Osteoblast (primary cell): ENCODE results near the gene DNAH12. TPM values are rescaled to one million over a fixed set of nuclear protein-coding genes. Genes with fewer than 3 reads are reported as not detected.
"Not testable (repeated sequence)": the region's sequence is repeated elsewhere in the genome, so short reads cannot be mapped to it uniquely, and the experiment has no call there.

Experiments
- DNase-seq: peaks from one replicate; pipeline ENCODE4 v3.0.0; 2011; ENCODE audit warnings: low spot score, mixed read lengths; ENCODE audit not compliant: insufficient read length; ENCODE audit errors: missing footprints
- H2AFZ ChIP-seq: 2 replicates; pipeline ENCODE4 v1.6.0; 2011; ENCODE audit warnings: mild to moderate bottlenecking, low read length
- H3K27ac ChIP-seq: 2 replicates; pipeline ENCODE4 v1.5.1; 2011; ENCODE audit warnings: mild to moderate bottlenecking, low read depth, low read length, moderate library complexity
- H3K27me3 ChIP-seq: 2 replicates; pipeline ENCODE4 v1.6.0; 2012; ENCODE audit warnings: mild to moderate bottlenecking, control low read depth, inconsistent platforms, low read length, moderate library complexity; ENCODE audit not compliant: insufficient read depth
- H3K36me3 ChIP-seq: 2 replicates; pipeline ENCODE4 v1.5.1; 2011; ENCODE audit warnings: mild to moderate bottlenecking, low read length, control low read depth, moderate library complexity; ENCODE audit not compliant: insufficient read depth
- H3K4me1 ChIP-seq: 2 replicates; pipeline ENCODE4 v1.5.1; 2011; ENCODE audit warnings: mild to moderate bottlenecking, low read length, control low read depth, moderate library complexity; ENCODE audit not compliant: insufficient read depth
- H3K4me2 ChIP-seq: 2 replicates; pipeline ENCODE4 v1.6.0; 2011; ENCODE audit warnings: mild to moderate bottlenecking, low read length; ENCODE audit not compliant: insufficient read depth
- H3K4me3 ChIP-seq: fragments of 200-600 bp; sonication (generic); 3 replicates; pipeline ENCODE4 v1.5.1; 2012; ENCODE audit warnings: mild to moderate bottlenecking, low read length, inconsistent platforms; ENCODE audit not compliant: insufficient read depth
- H3K79me2 ChIP-seq: 2 replicates; pipeline ENCODE4 v1.6.0; 2012; ENCODE audit warnings: mild to moderate bottlenecking, low read length, control low read depth, inconsistent platforms; ENCODE audit not compliant: insufficient read depth
- H3K9me3 ChIP-seq: 2 replicates; pipeline ENCODE4 v1.5.1; 2011; ENCODE audit warnings: low read depth, low read length, control low read depth
- H4K20me1 ChIP-seq: 2 replicates; pipeline ENCODE4 v1.6.0; 2012; ENCODE audit warnings: mild to moderate bottlenecking, low read length, control low read depth; ENCODE audit not compliant: insufficient read depth
- CTCF ChIP-seq: IDR thresholded peaks from 2 replicates; pipeline ENCODE4 v1.5.1; 2011; ENCODE audit warnings: mild to moderate bottlenecking, low read depth, low read length, moderate library complexity; ENCODE audit errors: extremely low read depth
- total RNA-seq: library from RNA; depleted of rRNA; stranded (reverse); fragments of >200 nt; gene quantifications from 2 replicates; pipeline ENCODE4 v1.2.3, GENCODE V29; 2012

DNAH12 gene
- total RNA-seq, 1 donor, result under 0.01 TPM

DNA sequence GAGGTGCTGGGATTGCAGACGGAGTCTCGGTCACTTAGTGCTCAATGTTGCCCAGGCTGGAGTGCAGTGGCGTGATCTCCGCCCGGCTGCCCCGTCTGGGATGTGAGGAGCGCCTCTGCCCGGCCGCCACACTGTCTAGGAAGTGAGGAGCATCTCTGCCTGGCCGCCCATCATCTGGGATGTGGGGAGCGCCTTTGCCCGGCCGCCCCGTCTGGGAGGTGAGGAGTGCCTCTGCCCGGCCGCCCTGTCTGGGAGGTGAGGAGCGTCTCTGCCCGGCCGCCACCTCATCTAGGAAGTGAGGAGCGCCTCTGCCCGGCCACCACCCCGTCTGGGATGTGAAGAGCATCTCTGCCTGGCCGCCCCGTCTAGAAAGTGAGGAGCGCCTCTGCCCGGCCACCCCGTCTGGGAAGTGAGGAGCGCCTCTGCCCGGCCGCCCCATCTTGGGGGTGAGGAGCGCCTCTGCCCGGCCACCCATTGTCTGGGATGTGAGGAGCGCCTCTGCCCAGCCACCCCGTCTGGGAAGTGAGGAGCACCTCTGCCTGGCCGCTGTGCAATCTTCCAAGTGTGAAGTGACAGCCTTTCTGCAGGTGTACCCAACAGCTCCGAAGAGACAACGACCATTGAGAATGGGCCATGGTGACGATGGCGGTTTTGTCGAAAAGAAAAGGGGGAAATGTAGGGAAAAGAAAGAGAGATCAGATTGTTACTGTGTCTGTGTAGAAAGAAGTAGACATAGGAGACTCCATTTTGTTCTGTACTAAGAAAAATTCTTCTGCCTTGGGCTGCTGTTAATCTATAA lies 205.7 kb downstream of the DNAH12 start:
- not testable (repeated sequence) for H3K4me2 ChIP-seq, H2AFZ ChIP-seq, H3K9me3 ChIP-seq, H3K27me3 ChIP-seq, H3K4me1 ChIP-seq, DNase-seq, H3K36me3 ChIP-seq, H4K20me1 ChIP-seq, H3K4me3 ChIP-seq, H3K27ac ChIP-seq, H3K79me2 ChIP-seq

- no peaks in the 10 kb centered on the region for H3K36me3 ChIP-seq
- peaks cover 4% of the 10 kb centered on the region for H3K27me3 ChIP-seq
- H3K79me2 ChIP-seq, result no peaks in the 10 kb centered on the region
- H4K20me1 ChIP-seq, result no peaks in the 10 kb centered on the region
- H3K4me3 ChIP-seq, result no peak overlapping the region
- no peak overlapping the region for H2AFZ ChIP-seq
- no peak overlapping the region for H3K27ac ChIP-seq
- H3K9me3 ChIP-seq, result no peaks in the 10 kb centered on the region
- DNase-seq, result no peak
- H3K4me2 ChIP-seq, result no peak overlapping the region
- TF ChIP-seq CTCF, result no peak
- H3K4me1 ChIP-seq, result no peaks in the 10 kb centered on the region
Measured at GRCh38 chr3:57335283-57335938, 208.7 kb downstream of the DNAH12 start.

DNA sequence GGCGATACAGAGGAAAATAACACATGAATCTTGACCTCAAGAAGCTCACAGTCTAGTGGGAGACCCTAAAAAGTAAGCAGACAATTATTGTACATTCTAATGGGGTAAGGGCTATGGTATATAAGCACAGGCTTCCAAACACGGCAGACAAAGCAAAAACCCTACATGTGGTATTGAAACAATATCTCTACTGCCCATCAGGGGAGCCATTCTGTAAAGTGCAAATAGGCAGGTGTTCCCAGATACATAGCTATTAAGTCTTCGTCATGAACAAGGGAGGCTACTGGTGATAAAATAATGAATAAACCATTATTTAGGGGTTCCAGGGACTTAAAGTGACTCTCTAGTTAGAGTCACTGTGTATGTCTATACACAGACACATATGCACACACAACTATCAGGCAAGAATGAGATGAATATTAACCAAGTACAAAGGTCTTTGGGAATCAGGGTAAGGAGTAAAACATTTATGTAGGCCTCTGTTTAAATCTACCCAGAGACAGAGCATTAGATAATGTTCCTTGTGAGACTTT lies 213.0 kb downstream of the DNAH12 start:
- Histone ChIP-seq H3K27me3 (peaks cover 4% of the 10 kb centered on the region), H3K27ac (no peak overlapping the region), H3K4me1 (no peaks in the 10 kb centered on the region), H3K4me3 (no peak overlapping the region), H2AFZ (no peak overlapping the region), H3K9me3 (no peaks in the 10 kb centered on the region), H3K4me2 (no peak overlapping the region), H3K79me2 (no peaks in the 10 kb centered on the region), H4K20me1 (no peaks in the 10 kb centered on the region), H3K36me3 (no peaks in the 10 kb centered on the region)
- DNase-seq, result no peak
- no peak for TF ChIP-seq CTCF

DNA sequence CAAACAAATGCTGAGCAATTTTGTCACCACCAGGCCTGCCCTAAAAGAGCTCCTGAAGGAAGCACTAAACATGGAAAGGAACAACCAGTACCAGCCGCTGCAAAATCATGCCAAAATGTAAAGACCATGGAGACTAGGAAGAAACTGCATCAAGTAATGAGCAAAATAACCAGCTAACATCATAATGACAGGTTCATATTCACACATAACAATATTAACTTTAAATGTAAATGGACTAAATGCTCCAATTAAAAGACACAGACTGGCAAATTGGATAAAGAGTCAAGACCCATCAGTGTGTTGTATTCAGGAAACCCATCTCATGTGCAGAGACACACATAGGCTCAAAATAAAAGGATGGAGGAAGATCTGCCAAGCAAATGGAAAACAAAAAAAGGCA lies 217.6 kb downstream of the DNAH12 start:
- not testable (repeated sequence) for H3K36me3 ChIP-seq, H3K27me3 ChIP-seq, H3K4me3 ChIP-seq, H4K20me1 ChIP-seq, H3K79me2 ChIP-seq, H3K4me2 ChIP-seq, H3K4me1 ChIP-seq, H3K27ac ChIP-seq, H3K9me3 ChIP-seq, H2AFZ ChIP-seq, DNase-seq

DNA sequence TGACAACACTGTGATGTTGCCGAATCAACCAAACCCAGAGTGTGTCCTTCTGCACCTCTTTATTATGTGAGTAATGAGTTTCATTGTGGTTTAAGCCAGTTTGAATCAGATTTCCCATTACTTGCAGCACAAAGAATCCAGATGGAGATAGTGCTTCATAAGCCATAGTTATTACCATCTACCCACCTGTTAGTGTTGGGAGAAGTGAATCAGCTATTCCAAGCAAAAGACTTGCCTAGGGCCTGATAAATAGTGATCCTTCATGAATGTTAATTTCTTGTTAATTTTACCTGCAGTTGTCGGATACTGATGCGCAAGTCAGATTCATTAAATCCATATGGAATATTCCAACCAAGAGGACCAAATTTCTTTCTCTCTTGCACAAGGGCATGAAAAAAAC lies 229.9 kb downstream of the DNAH12 start:
- Histone ChIP-seq H3K27me3 (peaks cover 4% of the 10 kb centered on the region), H3K79me2 (no peaks in the 10 kb centered on the region), H3K4me1 (no peaks in the 10 kb centered on the region), H4K20me1 (no peaks in the 10 kb centered on the region), H3K36me3 (no peaks in the 10 kb centered on the region), H3K4me3 (no peak overlapping the region), H3K9me3 (no peaks in the 10 kb centered on the region), H3K4me2 (no peak overlapping the region), H2AFZ (no peak overlapping the region), H3K27ac (no peak overlapping the region)
- DNase-seq, result no peak
- TF ChIP-seq CTCF, result no peak
